HCT116 (cell line): ENCODE results near the gene ITPR2. TPM values are rescaled to one million over a fixed set of nuclear protein-coding genes. Genes with fewer than 3 reads are reported as not detected.

Experiments
- ATAC-seq: fragments of 200-7000 bp; cut with Tn5 transposase; 2 replicates; pipeline ENCODE4 v1.9.1; 2020; ENCODE audit warnings: mild to moderate bottlenecking, moderate library complexity
- BruUV-seq: library from RNA; stranded (reverse); fragments of 400-500 nt; replicated peaks from 2 replicates; lab custom pipeline; 2021; lab: Mats Ljungman, UMichigan
- CTCF ChIA-PET: fragments of 300-600 bp; sonication (Branson Sonifier 250); formaldehyde crosslinking; loops from one replicate; lab custom pipeline; 2021; ENCODE audit warnings: antibody characterized with exemption; lab: Charles Lee
- POLR2A ChIA-PET: fragments of 300-600, 350-600 bp; sonication (Branson Sonifier 250); formaldehyde crosslinking; loops from one replicate; lab custom pipeline; 2021; ENCODE audit warnings: antibody characterized with exemption; lab: Charles Lee
- RAD21 ChIA-PET, 2 experiments: fragments of 300-600 bp; sonication (Branson Sonifier 250); formaldehyde crosslinking; loops; one replicate each; lab custom pipeline; 2023; ENCODE audit warnings: low total read pairs in 2 of 2; ENCODE audit not compliant: uncharacterized antibody in 2 of 2, unreplicated experiment in 2 of 2, low non-redundant PET in 1 of 2; lab: Charles Lee
- DNase-seq: peaks from one replicate; pipeline ENCODE4 v3.0.0-alpha.2; 2010; ENCODE audit warnings: low read depth, low spot score
- H2AFZ ChIP-seq: fragments of 200-600 bp; shearing (Covaris generic), sonication (generic); 2 replicates; pipeline ENCODE4 v1.6.1; 2017; ENCODE audit warnings: low read depth, mixed run types, mixed read lengths, antibody characterized with exemption, low read length; ENCODE audit not compliant: poor library complexity, severe bottlenecking
- H3K27ac ChIP-seq: 2 replicates; pipeline ENCODE4 v1.5.1; 2012; ENCODE audit warnings: low read depth, low read length
- H3K27me3 ChIP-seq: fragments of 200-600 bp; sonication (generic); 2 replicates; pipeline ENCODE4 v1.6.1; 2016; ENCODE audit warnings: mixed run types, low read length, mixed read lengths; ENCODE audit not compliant: insufficient read depth
- H3K36me3 ChIP-seq, 2 experiments: fragments of 200-500 bp in 1 of 2; fragments of 200-600 bp in 1 of 2; sonication (Bioruptor generic) in 1 of 2; sonication (generic) in 1 of 2; 2 replicates each; pipeline versions ENCODE4 v1.5.1 to v1.6.1; 2014 to 2016; ENCODE audit warnings: low read length in 2 of 2, inconsistent platforms in 1 of 2, mixed read lengths in 1 of 2, mixed run types in 1 of 2; ENCODE audit not compliant: insufficient read depth in 2 of 2, control insufficient read depth in 1 of 2
- H3K4me1 ChIP-seq, 2 experiments: fragments of 200-600 bp in 1 of 2; sonication (generic) in 1 of 2; 2 replicates each; pipeline versions ENCODE4 v1.5.1 to v1.6.1; 2012 to 2017; ENCODE audit warnings: low read length in 2 of 2, inconsistent platforms in 1 of 2, mild to moderate bottlenecking in 1 of 2, mixed read lengths in 1 of 2, mixed run types in 1 of 2, moderate library complexity in 1 of 2; ENCODE audit not compliant: insufficient read depth in 2 of 2, control insufficient read depth in 1 of 2
- H3K4me2 ChIP-seq: fragments of 200-600 bp; sonication (generic); 2 replicates; pipeline ENCODE4 v1.6.1; 2017; ENCODE audit warnings: mixed run types, low read length, mixed read lengths
- H3K4me3 ChIP-seq, 2 experiments: fragments of 200-600 bp in 1 of 2; sonication (generic) in 1 of 2; replicated peaks in 1 of 2; 2 replicates each; pipeline ENCODE4 v1.5.1; 2011 to 2016; ENCODE audit warnings: low read length in 2 of 2, control low read depth in 1 of 2, low read depth in 1 of 2, mild to moderate bottlenecking in 1 of 2, mixed read lengths in 1 of 2, mixed run types in 1 of 2
- H3K79me2 ChIP-seq: fragments of 200-600 bp; sonication (generic); 2 replicates; pipeline ENCODE4 v1.6.1; 2017; ENCODE audit warnings: mild to moderate bottlenecking, mixed run types, low read length, moderate library complexity, mixed read lengths; ENCODE audit not compliant: insufficient read depth
- H3K9ac ChIP-seq: fragments of 200-600 bp; sonication (generic); 2 replicates; pipeline ENCODE4 v1.6.1; 2016; ENCODE audit warnings: low read length, mixed read lengths
- H3K9me2 ChIP-seq: fragments of 200-600 bp; sonication (generic), shearing (Covaris generic); 2 replicates; pipeline ENCODE4 v1.6.1; 2017; ENCODE audit warnings: mixed run types, mild to moderate bottlenecking, moderate library complexity; ENCODE audit not compliant: insufficient read depth
- H3K9me3 ChIP-seq, 2 experiments: fragments of 200-500 bp in 1 of 2; fragments of 200-600 bp in 1 of 2; sonication (Bioruptor generic) in 1 of 2; sonication (generic) in 1 of 2; 2 replicates each; pipeline ENCODE4 v1.6.1; 2014 to 2017; ENCODE audit warnings: low read length in 2 of 2, mixed read lengths in 2 of 2, inconsistent platforms in 1 of 2, low read depth in 1 of 2, mild to moderate bottlenecking in 1 of 2, mixed run types in 1 of 2, moderate library complexity in 1 of 2; ENCODE audit not compliant: control insufficient read depth in 1 of 2, insufficient read depth in 1 of 2
- H4K20me1 ChIP-seq: fragments of 200-600 bp; sonication (generic), shearing (Covaris generic); 2 replicates; pipeline ENCODE4 v1.6.1; 2017; ENCODE audit warnings: mixed run types, mild to moderate bottlenecking, moderate library complexity; ENCODE audit not compliant: insufficient read depth
- ELF1 ChIP-seq: IDR thresholded peaks from 2 replicates; pipeline ENCODE4 v1.6.1; 2012; ENCODE audit warnings: low read depth, borderline replicate concordance
- EZH2 ChIP-seq: fragments of 200-600 bp; sonication (generic); IDR thresholded peaks from 2 replicates; pipeline ENCODE4 v1.6.1; 2017; ENCODE audit warnings: antibody characterized with exemption, mixed run types
- FOSL1 ChIP-seq: IDR thresholded peaks from 2 replicates; pipeline ENCODE4 v1.6.1; 2012; ENCODE audit warnings: low read depth
- JUND ChIP-seq: IDR thresholded peaks from 2 replicates; pipeline ENCODE4 v1.6.1; 2012
- POLR2AphosphoS5 ChIP-seq: IDR thresholded peaks from 2 replicates; pipeline ENCODE4 v1.6.1; 2011; ENCODE audit warnings: mild to moderate bottlenecking, low read depth, low read length, moderate library complexity
- TCF7L2 ChIP-seq: IDR thresholded peaks from 2 replicates; pipeline ENCODE4 v1.7.0; 2011; ENCODE audit warnings: borderline replicate concordance, inconsistent platforms; ENCODE audit not compliant: insufficient read depth, insufficient read length; ENCODE audit errors: extremely low read depth
- intact Hi-C: fragments of 100-400 bp; cut with micrococcal nuclease; formaldehyde crosslinking; loops from 2 replicates; pipeline ENCODE4 v1.10.0; 2022
- total RNA-seq: library from RNA; stranded (reverse); gene quantifications from one replicate; pipeline ENCODE4 v1.2.1, GENCODE V29; 2021; ENCODE audit not compliant: unreplicated experiment
- TF ChIP-seq, protein P1 (sequence below): IDR thresholded peaks from 2 replicates; pipeline ENCODE4 v1.6.1; 2012
- TF ChIP-seq, protein P2 (sequence below): IDR thresholded peaks from 2 replicates; pipeline ENCODE4 v1.6.1; 2012; ENCODE audit warnings: low read depth

ITPR2 gene
- total RNA-seq, 1 experiment from 2014 or later = 6.5 TPM

DNA sequence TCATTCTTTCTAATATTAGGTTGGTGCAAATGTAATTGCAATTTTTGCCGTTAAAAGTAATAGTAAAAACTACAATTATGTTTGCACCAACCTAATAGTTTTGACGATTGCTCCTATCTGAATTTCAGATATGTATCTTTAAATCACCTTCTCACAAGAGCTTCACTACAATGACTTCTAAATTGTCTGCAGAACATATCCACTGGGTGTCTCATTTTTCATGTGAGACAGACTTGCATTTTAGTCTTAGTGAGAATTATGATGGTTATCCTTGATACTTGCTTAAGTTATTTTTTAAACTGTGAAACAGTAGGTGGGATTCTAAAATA lies 84.6 kb downstream of the ITPR2 start:
- RAD21 ChIA-PET = no interaction called here
- Histone ChIP-seq H2AFZ (no peak overlapping the region), H3K9me3 (no peaks in the 10 kb centered on the region), H3K9ac (no peak overlapping the region), H3K79me2 (no peaks in the 10 kb centered on the region), H3K4me2 (peak overlapping the region; percentile 53), H3K9me2 (no peaks in the 10 kb centered on the region), H4K20me1 (no peaks in the 10 kb centered on the region), H3K4me3 (0 out of 4 replicates have a peak overlapping the region, but pooled peaks of 1 of the 2 experiments have one; percentile 3), H3K36me3 (no peaks in the 10 kb centered on the region), H3K4me1 (peaks cover 4 to 34% of the 10 kb centered on the region in 2 experiments; a peak in 2 of 4 replicates), H3K27me3 (no peaks in the 10 kb centered on the region), H3K27ac (no peak overlapping the region)
- DNase-seq = no peak
- TF ChIP-seq, protein P1, sequence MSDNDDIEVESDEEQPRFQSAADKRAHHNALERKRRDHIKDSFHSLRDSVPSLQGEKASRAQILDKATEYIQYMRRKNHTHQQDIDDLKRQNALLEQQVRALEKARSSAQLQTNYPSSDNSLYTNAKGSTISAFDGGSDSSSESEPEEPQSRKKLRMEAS = no peak
- TF ChIP-seq POLR2AphosphoS5 = no peak
- TF ChIP-seq ELF1 = no peak
- no peak for TF ChIP-seq FOSL1
- no peak for TF ChIP-seq TCF7L2
- TF ChIP-seq EZH2 = no peak
- TF ChIP-seq JUND = no peak
- TF ChIP-seq, protein P2, sequence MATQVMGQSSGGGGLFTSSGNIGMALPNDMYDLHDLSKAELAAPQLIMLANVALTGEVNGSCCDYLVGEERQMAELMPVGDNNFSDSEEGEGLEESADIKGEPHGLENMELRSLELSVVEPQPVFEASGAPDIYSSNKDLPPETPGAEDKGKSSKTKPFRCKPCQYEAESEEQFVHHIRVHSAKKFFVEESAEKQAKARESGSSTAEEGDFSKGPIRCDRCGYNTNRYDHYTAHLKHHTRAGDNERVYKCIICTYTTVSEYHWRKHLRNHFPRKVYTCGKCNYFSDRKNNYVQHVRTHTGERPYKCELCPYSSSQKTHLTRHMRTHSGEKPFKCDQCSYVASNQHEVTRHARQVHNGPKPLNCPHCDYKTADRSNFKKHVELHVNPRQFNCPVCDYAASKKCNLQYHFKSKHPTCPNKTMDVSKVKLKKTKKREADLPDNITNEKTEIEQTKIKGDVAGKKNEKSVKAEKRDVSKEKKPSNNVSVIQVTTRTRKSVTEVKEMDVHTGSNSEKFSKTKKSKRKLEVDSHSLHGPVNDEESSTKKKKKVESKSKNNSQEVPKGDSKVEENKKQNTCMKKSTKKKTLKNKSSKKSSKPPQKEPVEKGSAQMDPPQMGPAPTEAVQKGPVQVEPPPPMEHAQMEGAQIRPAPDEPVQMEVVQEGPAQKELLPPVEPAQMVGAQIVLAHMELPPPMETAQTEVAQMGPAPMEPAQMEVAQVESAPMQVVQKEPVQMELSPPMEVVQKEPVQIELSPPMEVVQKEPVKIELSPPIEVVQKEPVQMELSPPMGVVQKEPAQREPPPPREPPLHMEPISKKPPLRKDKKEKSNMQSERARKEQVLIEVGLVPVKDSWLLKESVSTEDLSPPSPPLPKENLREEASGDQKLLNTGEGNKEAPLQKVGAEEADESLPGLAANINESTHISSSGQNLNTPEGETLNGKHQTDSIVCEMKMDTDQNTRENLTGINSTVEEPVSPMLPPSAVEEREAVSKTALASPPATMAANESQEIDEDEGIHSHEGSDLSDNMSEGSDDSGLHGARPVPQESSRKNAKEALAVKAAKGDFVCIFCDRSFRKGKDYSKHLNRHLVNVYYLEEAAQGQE = no peak
- POLR2A ChIA-PET = no interaction called here
- no peak for ATAC-seq
- intact Hi-C loops = no loop called here
- CTCF ChIA-PET = no interaction called here
- BruUV-seq = no TSS peak
